AG04449 (cell line): ENCODE results near the gene WDR70.
"Not testable (repeated sequence)": the region's sequence is repeated elsewhere in the genome, so short reads cannot be mapped to it uniquely, and the experiment has no call there.

ENCODE experiments used
- CTCF ChIA-PET: fragments of 350-600 bp; formaldehyde crosslinking; extraction: SDS; loops from one replicate; lab custom pipeline; 2021; ENCODE audit warnings: antibody characterized with exemption; lab: Yijun Ruan, JAX
- POLR2A ChIA-PET: fragments of 400-600, 350-600 bp; formaldehyde crosslinking; extraction: SDS; loops from one replicate; lab custom pipeline; 2020; ENCODE audit warnings: antibody characterized with exemption, inconsistent platforms; lab: Yijun Ruan, JAX
- DNase-seq: peaks from one replicate; pipeline ENCODE4 v3.0.0-alpha.2; 2010; ENCODE audit warnings: low read depth, low spot score
- H3K4me3 ChIP-seq: 2 replicates; pipeline ENCODE4 v1.5.1; 2011; ENCODE audit warnings: low read depth, mild to moderate bottlenecking, control low read depth, low read length
- CTCF ChIP-seq: IDR thresholded peaks from one replicate; pipeline ENCODE4 v1.5.1; 2011; ENCODE audit warnings: mild to moderate bottlenecking, moderate library complexity, low read length, control low read depth, inconsistent platforms; ENCODE audit not compliant: insufficient read depth; ENCODE audit errors: missing control alignments

The WDR70 gene

DNA sequence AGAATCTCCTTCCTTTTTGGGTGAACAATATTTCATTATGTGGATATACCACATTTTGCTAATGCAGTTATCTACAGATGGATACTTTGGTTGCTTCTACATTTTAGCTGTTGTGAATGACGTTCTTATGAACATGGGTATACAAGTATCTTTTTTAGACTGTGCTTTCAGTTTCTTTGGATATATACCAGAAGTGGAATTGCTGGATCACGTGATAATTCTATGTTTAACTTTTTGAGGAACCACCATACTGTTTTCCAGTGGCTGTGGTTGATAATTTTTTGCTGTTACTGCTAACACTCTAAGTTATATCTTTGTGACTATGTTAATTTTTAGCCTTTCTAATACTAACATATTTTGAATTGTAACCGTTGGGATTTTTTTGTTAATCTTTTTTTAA lies 12.5 kb downstream of the WDR70 start:
- no peak for DNase-seq
- POLR2A ChIA-PET: no interaction called here
- CTCF ChIA-PET: no interaction called here
- no peak overlapping the region for H3K4me3 ChIP-seq
- TF ChIP-seq CTCF: no peak

DNA sequence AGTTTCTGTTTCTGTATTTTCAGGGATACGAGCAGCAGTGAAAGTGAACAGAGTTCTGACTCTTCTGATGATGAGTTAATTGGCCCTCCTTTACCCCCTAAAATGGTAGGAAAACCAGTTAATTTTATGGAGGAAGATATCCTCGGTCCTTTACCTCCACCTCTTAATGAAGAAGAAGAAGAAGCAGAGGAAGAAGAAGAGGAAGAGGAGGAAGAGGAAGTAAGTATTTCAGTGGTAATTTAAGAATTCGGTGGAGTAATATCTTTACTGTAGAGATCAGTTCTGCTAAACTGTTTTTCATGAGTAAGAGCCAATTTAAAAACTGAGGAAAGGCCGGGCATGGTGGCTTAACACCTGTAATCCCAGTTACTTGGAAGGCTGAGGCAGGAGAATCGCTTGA lies 17.2 kb downstream of the WDR70 start:
- no peak for DNase-seq
- ChIA-PET CTCF (no interaction called here), POLR2A (no interaction called here)
- TF ChIP-seq CTCF: no peak
- H3K4me3 ChIP-seq: no peak overlapping the region

GRCh38 chr5:37400501-37400900 lies 21.4 kb downstream of the WDR70 start:
- ChIA-PET POLR2A (no interaction called here), CTCF (no interaction called here)
- no peak for TF ChIP-seq CTCF
- no peak for DNase-seq
- no peak overlapping the region for H3K4me3 ChIP-seq

DNA sequence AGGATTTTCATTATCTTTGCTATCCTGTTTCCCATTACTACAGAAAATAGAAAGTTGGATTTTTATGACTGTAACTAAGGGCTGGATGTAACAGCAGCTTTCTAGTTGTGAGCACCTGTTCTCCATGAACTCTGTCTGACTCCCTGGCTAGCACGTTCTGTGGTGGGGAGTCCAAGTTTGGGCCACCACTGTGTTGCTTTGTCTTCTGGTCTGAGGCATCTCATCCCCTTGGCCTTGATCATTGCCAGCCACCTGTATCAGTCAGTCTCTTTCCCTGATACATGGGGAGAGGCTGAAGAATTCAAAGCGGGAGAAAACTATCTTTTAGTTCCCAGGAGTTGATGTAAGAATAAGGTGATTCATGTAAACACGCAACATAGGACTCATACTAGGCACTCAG lies 33.4 kb downstream of the WDR70 start:
- ChIA-PET POLR2A (no interaction called here), CTCF (interaction anchor here (0.6 to 7.2 kb wide), 47 partner anchors 10 to 788 kb away, joined by 3 to 96 read pairs (median 4); partner anchors contain the start of gene GDNF)
- H3K4me3 ChIP-seq: no peak overlapping the region
- no peak for TF ChIP-seq CTCF
- DNase-seq: no peak

DNA sequence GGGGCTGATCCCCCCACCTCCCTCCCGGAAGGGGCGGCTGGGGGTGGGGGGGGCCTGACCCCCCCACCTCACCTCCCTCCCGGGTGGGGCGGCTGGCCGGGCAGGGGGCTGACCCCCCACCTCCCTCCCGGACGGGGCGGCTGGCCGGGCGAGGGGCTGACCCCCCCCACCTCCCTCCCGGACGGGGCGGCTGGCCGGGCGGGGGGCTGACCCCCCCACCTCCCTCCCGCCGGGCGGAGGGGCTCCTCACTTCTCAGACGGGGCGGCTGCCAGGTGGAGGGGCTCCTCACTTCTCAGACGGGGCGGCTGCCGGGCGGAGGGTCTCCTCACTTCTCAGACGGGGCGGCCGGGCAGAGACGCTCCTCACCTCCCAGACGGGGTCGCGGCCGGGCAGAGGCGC lies 36.3 kb downstream of the WDR70 start:
- H3K4me3 ChIP-seq, DNase-seq, CTCF ChIA-PET, POLR2A ChIA-PET: not testable (repeated sequence)

DNA sequence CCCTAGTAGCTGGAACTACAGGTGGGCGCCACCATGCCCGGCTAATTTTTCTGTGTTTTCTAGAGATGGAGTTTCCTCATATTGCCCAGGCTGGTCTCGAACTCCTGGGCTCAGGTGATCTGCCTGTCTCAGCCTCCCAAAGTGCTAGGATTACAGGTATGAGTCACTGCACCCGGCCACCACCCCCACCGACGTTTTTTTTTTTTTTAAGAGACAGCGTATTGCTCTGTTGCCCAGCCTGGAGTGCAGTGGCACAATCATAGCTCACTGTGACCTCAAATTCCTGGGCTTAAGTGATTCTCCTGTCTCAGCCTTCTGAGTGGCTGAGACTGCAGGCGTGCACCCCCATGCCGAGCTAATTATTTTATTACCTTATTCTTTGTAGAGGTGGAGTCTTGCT lies 38.2 kb downstream of the WDR70 start:
- TF ChIP-seq CTCF: no peak
- H3K4me3 ChIP-seq: no peak overlapping the region
- POLR2A ChIA-PET: interaction anchor here (0.7 kb wide), 1 partner anchor 359 kb away, joined by 3 read pairs; no protein-coding TSS in a partner anchor
- CTCF ChIA-PET: interaction anchor here (0.9 kb wide), 1 partner anchor 775 kb away, joined by 4 read pairs; no protein-coding TSS in a partner anchor
- DNase-seq: no peak

DNA sequence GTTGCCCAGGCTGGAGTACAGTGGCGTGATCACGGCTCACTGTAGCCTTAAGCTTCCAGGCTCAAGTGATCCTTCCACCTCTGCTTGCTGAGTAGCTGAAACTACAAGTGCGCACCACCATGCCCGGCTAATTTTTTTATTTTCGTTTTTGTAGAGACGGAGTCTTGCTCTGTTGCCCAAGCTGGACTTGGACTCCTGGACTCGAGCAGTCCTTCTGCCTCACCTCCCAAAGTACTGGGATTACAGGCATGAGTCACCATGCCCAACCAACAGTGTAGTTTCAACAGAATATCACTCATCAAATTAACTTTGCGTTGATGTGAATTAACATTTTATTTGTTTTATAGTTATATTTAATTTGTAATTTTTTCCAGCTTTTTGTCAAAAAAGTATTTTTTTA lies 45.3 kb downstream of the WDR70 start:
- POLR2A ChIA-PET: no interaction called here
- no peak for TF ChIP-seq CTCF
- no peak overlapping the region for H3K4me3 ChIP-seq
- no peak for DNase-seq
- CTCF ChIA-PET: interaction anchor here (1.2 to 4.8 kb wide), 2 partner anchors 11 to 764 kb away, joined by 4 to 27 read pairs; no protein-coding TSS in a partner anchor
